Mesenchymal stem cell (in vitro differentiated cells and primary cell): ENCODE measurements around the gene KRT32.
"Not testable (repeated sequence)": the region's sequence is repeated elsewhere in the genome, so short reads cannot be mapped to it uniquely, and the experiment has no call there.

Experiments used
- DNase-seq: peaks from one replicate; pipeline ENCODE4 v3.0.0-alpha.2; 2013
- H2AFZ ChIP-seq: one replicate; pipeline ENCODE4 v1.6.1; 2013; ENCODE audit warnings: low read depth, mild to moderate bottlenecking, control low read depth, inconsistent platforms, low read length, moderate library complexity
- H2AK5ac ChIP-seq: 2 replicates; pipeline ENCODE4 v1.6.1; 2013; ENCODE audit warnings: low read length, moderate library complexity, mild to moderate bottlenecking, inconsistent platforms; ENCODE audit not compliant: severe bottlenecking
- H2BK120ac ChIP-seq: one replicate; pipeline ENCODE4 v1.6.1; 2013; ENCODE audit warnings: low read depth, mild to moderate bottlenecking, inconsistent platforms, low read length, moderate library complexity
- H2BK12ac ChIP-seq, 2 experiments: one replicate each; pipeline ENCODE4 v1.6.1; 2013; ENCODE audit warnings: inconsistent platforms in 2 of 2, low read length in 2 of 2, mild to moderate bottlenecking in 2 of 2, moderate library complexity in 2 of 2, control low read depth in 1 of 2
- H2BK15ac ChIP-seq: one replicate; pipeline ENCODE4 v1.6.1; 2013; ENCODE audit warnings: mild to moderate bottlenecking, low read depth, inconsistent platforms; ENCODE audit not compliant: poor library complexity, severe bottlenecking
- H2BK5ac ChIP-seq: 2 replicates; pipeline ENCODE4 v1.6.1; 2013; ENCODE audit warnings: low read depth, mild to moderate bottlenecking, low read length, control low read depth, inconsistent platforms; ENCODE audit not compliant: poor library complexity, severe bottlenecking
- H3K14ac ChIP-seq, 2 experiments: one replicate each; pipeline ENCODE4 v1.6.1; 2013; ENCODE audit warnings: inconsistent platforms in 2 of 2, low read length in 2 of 2, control low read depth in 1 of 2, mild to moderate bottlenecking in 1 of 2, moderate library complexity in 1 of 2
- H3K18ac ChIP-seq, 2 experiments: one replicate each; pipeline ENCODE4 v1.6.1; 2013; ENCODE audit warnings: inconsistent platforms in 2 of 2, low read length in 2 of 2, control low read depth in 1 of 2, low read depth in 1 of 2, mild to moderate bottlenecking in 1 of 2
- H3K23ac ChIP-seq, 2 experiments: one replicate each; pipeline ENCODE4 v1.6.1; 2013; ENCODE audit warnings: inconsistent platforms in 2 of 2, low read length in 2 of 2, mild to moderate bottlenecking in 2 of 2, moderate library complexity in 2 of 2, control low read depth in 1 of 2
- H3K27ac ChIP-seq: 2 replicates; pipeline ENCODE4 v1.5.1; 2013; ENCODE audit warnings: mild to moderate bottlenecking, moderate library complexity, low read length, control low read depth, inconsistent platforms; ENCODE audit not compliant: poor library complexity, severe bottlenecking
- H3K27me3 ChIP-seq, 2 experiments: 2 replicates each; pipeline versions ENCODE4 v1.6.1 to v1.7.0; 2013; ENCODE audit warnings: low read length in 2 of 2, mild to moderate bottlenecking in 2 of 2, moderate library complexity in 2 of 2, control low read depth in 1 of 2, inconsistent platforms in 1 of 2; ENCODE audit not compliant: control insufficient read depth in 1 of 2, insufficient read depth in 1 of 2
- H3K36me3 ChIP-seq, 2 experiments: 2 replicates each; pipeline versions ENCODE4 v1.6.1 to v1.7.0; 2013; ENCODE audit warnings: low read length in 2 of 2, control low read depth in 1 of 2, inconsistent platforms in 1 of 2, low read depth in 1 of 2, mild to moderate bottlenecking in 1 of 2; ENCODE audit not compliant: insufficient read depth in 2 of 2, control insufficient read depth in 1 of 2
- H3K4ac ChIP-seq, 2 experiments: one replicate each; pipeline ENCODE4 v1.6.1; 2013; ENCODE audit warnings: inconsistent platforms in 2 of 2, low read length in 2 of 2, mild to moderate bottlenecking in 2 of 2, moderate library complexity in 2 of 2, control low read depth in 1 of 2, low read depth in 1 of 2
- H3K4me1 ChIP-seq: 2 replicates; pipeline ENCODE4 v1.6.1; 2013; ENCODE audit warnings: low read depth, low read length, control low read depth; ENCODE audit not compliant: control insufficient read depth, insufficient read depth
- H3K4me2 ChIP-seq: 2 replicates; pipeline ENCODE4 v1.6.1; 2013; ENCODE audit warnings: low read length, mild to moderate bottlenecking, inconsistent platforms; ENCODE audit not compliant: poor library complexity, severe bottlenecking
- H3K4me3 ChIP-seq, 2 experiments: 2 replicates each; pipeline versions ENCODE4 v1.5.1 to v1.7.0; 2013; ENCODE audit warnings: low read length in 2 of 2, mild to moderate bottlenecking in 2 of 2, control low read depth in 1 of 2, low read depth in 1 of 2; ENCODE audit not compliant: insufficient read depth in 1 of 2
- H3K79me1 ChIP-seq: replicated peaks from 2 replicates; pipeline ENCODE4 v1.6.1; 2013; ENCODE audit warnings: mild to moderate bottlenecking, control low read depth, low read length, inconsistent platforms; ENCODE audit not compliant: poor library complexity, severe bottlenecking
- H3K9ac ChIP-seq: 2 replicates; pipeline ENCODE4 v1.7.0; 2013; ENCODE audit warnings: mild to moderate bottlenecking, low read length, moderate library complexity
- H3K9me3 ChIP-seq: 2 replicates; pipeline ENCODE4 v1.7.0; 2013; ENCODE audit warnings: mild to moderate bottlenecking, low read length; ENCODE audit not compliant: control insufficient read depth
- H4K8ac ChIP-seq: one replicate; pipeline ENCODE4 v1.6.1; 2013; ENCODE audit warnings: inconsistent platforms, mild to moderate bottlenecking, low read length, moderate library complexity
- H4K91ac ChIP-seq: one replicate; pipeline ENCODE4 v1.6.1; 2013; ENCODE audit warnings: mild to moderate bottlenecking, low read length, inconsistent platforms
- WGBS: methylation state at CpG from one replicate; pipeline ENCODE4 v1.1.7; 2013; ENCODE audit warnings: mixed read lengths; 5-methylcytosine and 5-hydroxymethylcytosine counted together

The KRT32 gene

DNA sequence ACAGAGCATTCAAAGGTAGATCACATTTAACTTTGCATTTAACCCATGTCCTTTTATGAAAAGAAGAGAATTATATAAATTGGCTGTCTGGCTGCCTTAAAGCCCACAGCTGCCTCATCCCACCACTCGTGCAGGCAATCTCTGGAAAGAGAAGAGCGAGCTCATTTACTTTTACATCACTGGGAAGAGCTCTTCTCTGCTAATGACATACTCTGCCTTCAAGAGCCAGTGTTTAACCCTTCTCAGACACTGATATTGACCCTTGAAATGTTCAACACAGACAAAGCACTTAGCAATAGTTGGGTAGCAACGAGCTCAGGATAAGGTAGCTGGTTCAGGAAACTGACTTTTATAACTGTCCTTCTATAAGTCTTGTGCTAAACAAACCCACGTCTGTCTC lies 33.2 kb downstream of the KRT32 start:
- H3K18ac ChIP-seq: no peak overlapping the region
- no peak for DNase-seq
- WGBS: 17% methylated on average over 4 of the region's 4 CpGs
- H2BK12ac ChIP-seq: no peak overlapping the region
- no peak overlapping the region for H2AK5ac ChIP-seq
- no peaks in the 10 kb centered on the region for H3K79me1 ChIP-seq
- no peak overlapping the region for H4K8ac ChIP-seq
- peaks cover 0 to 23% of the 10 kb centered on the region in 2 experiments for H3K27me3 ChIP-seq
- no peak overlapping the region for H3K4me2 ChIP-seq
- no peak overlapping the region for H2BK120ac ChIP-seq
- peaks cover 0 to 2% of the 10 kb centered on the region in 2 experiments for H3K36me3 ChIP-seq
- H3K23ac ChIP-seq: no peak overlapping the region
- H3K4me3 ChIP-seq: no peak overlapping the region
- H3K9ac ChIP-seq: no peak overlapping the region
- H3K4me1 ChIP-seq: no peaks in the 10 kb centered on the region
- H2BK15ac ChIP-seq: no peak overlapping the region
- no peak overlapping the region for H3K14ac ChIP-seq
- no peak overlapping the region for H4K91ac ChIP-seq
- no peak overlapping the region for H3K4ac ChIP-seq
- H2BK5ac ChIP-seq: no peak overlapping the region
- no peak overlapping the region for H3K27ac ChIP-seq
- no peaks in the 10 kb centered on the region for H3K9me3 ChIP-seq
- H2AFZ ChIP-seq: no peak overlapping the region

DNA sequence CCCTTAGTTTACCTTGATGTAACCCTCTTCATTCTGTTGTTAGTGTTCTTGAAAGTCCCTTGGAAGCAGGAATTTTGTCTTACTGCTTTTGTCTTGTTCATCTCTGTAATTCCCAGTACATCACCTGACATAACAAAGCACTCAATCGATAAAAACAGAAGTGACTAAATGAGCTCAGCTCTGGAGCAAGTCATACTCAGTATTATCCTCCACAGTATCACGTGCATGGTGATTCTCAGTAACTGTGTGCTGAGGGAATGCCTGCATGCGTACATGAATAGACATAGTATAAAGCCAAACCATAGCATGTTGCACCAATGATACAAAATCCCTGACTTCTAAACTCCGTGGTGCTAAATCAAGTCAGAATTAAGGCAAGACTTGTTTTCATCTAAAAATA lies 33.6 kb downstream of the KRT32 start:
- Histone ChIP-seq H2AFZ (no peak overlapping the region), H2AK5ac (no peak overlapping the region), H4K91ac (no peak overlapping the region), H3K4ac (no peak overlapping the region), H3K4me3 (no peak overlapping the region), H3K79me1 (no peaks in the 10 kb centered on the region), H3K23ac (no peak overlapping the region), H3K4me1 (no peaks in the 10 kb centered on the region), H3K18ac (no peak overlapping the region), H3K9me3 (no peaks in the 10 kb centered on the region), H2BK12ac (no peak overlapping the region), H4K8ac (no peak overlapping the region), H3K4me2 (no peak overlapping the region), H2BK120ac (no peak overlapping the region), H3K9ac (no peak overlapping the region), H3K36me3 (peaks cover 0 to 2% of the 10 kb centered on the region in 2 experiments), H3K27ac (no peak overlapping the region), H2BK15ac (no peak overlapping the region), H3K27me3 (peaks cover 0 to 23% of the 10 kb centered on the region in 2 experiments), H2BK5ac (no peak overlapping the region), H3K14ac (no peak overlapping the region)
- no peak for DNase-seq
- 59% methylated on average over 3 of the region's 4 CpGs for WGBS

DNA sequence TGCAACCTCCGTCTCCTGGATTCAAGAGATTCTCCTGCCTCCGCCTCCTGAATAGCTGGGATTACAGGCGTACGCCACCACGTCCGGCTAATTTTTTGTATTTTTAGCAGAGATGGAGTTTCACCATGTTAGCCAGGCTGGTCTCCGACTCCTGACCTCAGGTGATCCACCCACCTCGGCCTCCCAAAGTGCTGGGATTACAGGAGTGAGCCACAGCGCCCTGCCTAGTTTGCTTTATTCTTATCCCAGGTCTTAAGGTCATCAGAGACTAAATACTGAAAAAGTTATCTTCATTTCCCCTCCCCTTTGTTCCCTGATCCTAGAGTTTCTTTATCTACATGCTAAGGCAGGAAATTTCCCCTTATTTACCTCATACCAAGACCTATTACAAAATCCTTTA lies 36.8 kb downstream of the KRT32 start:
- not testable (repeated sequence) for H2AK5ac ChIP-seq, H4K91ac ChIP-seq, H3K4me3 ChIP-seq, H2AFZ ChIP-seq, H3K23ac ChIP-seq, H2BK5ac ChIP-seq, H3K4ac ChIP-seq, H2BK15ac ChIP-seq, DNase-seq, H3K9ac ChIP-seq, H3K27ac ChIP-seq, H3K79me1 ChIP-seq, H2BK12ac ChIP-seq, H4K8ac ChIP-seq, H3K4me2 ChIP-seq, H3K9me3 ChIP-seq, H3K18ac ChIP-seq, H2BK120ac ChIP-seq, H3K4me1 ChIP-seq, H3K14ac ChIP-seq, H3K36me3 ChIP-seq
- WGBS: 96% methylated on average over 9 of the region's 9 CpGs
- peaks cover 0 to 13% of the 10 kb centered on the region in 2 experiments for H3K27me3 ChIP-seq

DNA sequence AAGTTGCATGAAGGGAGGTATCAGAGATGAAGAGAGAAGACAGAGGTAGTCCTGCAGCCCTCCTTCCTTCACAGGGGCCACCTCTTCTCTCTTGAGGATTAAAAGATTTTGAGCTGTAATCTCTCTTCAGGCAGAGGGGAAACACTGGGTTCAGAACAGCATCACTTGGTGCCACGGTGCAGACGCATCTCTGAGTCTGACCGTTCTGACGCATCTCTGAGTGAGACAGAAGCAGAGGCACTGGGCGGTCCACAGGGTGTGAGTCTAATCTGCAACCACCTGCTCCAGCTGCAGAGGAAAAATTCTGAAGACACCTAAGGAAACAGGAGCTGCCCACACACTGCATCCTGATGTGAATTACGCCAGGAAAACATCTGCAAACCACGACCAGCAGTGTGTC lies 37.5 kb downstream of the KRT32 start:
- Histone ChIP-seq H2BK15ac (no peak overlapping the region), H3K79me1 (no peaks in the 10 kb centered on the region), H2BK5ac (no peak overlapping the region), H2AK5ac (no peak overlapping the region), H3K27ac (no peak overlapping the region), H2BK120ac (no peak overlapping the region), H2BK12ac (no peak overlapping the region), H3K4ac (no peak overlapping the region), H3K14ac (no peak overlapping the region), H3K4me3 (no peak overlapping the region), H3K18ac (no peak overlapping the region), H3K27me3 (peaks cover 0 to 14% of the 10 kb centered on the region in 2 experiments), H3K9me3 (no peaks in the 10 kb centered on the region), H4K8ac (no peak overlapping the region), H3K23ac (no peak overlapping the region), H3K4me2 (no peak overlapping the region), H3K36me3 (no peaks in the 10 kb centered on the region), H3K9ac (no peak overlapping the region), H2AFZ (no peak overlapping the region), H3K4me1 (no peaks in the 10 kb centered on the region), H4K91ac (no peak overlapping the region)
- no peak for DNase-seq
- WGBS: 97% methylated on average over 7 of the region's 7 CpGs
